ENCODE data around the gene FGFBP2. TPM values are rescaled to one million over a fixed set of nuclear protein-coding genes. Genes with fewer than 3 reads are reported as not detected.

The FGFBP2 gene
- total RNA-seq, 1 donor = not detected

DNA sequence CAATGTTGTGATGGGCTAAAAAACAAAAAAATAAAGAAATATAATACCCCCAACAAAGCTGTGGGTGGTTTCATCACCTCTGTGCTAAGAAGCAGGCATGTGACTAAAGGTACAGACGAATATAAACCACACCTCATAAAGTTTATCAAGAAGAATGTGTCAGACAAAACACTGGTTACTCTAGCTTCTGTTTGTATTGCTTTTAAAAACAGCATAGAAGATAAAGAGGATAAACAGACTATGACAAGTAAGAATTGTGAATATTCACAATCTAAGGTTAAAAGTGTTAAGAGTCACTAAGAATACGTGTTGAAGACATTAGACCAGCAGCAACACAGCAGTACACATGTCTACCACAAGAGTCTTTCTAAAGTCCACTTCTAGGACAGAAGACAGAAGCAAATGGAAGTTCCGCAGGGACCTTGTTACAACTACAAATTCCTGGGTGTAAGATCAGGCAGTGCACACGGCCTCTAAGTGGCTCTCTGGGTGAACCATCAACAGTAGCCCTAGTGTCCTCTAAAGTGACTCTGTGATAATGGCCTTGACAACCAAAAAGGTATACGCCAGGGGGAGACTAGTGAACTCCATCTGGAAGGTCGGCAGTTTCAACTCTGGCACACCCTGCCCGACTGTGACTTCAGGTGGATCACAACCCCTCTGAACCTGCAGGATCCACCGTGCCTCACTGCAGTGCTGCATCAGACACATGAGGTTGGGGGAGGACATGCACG, 8.3 kb upstream of the FGFBP2 start:
- TF ChIP-seq, protein P1, sequence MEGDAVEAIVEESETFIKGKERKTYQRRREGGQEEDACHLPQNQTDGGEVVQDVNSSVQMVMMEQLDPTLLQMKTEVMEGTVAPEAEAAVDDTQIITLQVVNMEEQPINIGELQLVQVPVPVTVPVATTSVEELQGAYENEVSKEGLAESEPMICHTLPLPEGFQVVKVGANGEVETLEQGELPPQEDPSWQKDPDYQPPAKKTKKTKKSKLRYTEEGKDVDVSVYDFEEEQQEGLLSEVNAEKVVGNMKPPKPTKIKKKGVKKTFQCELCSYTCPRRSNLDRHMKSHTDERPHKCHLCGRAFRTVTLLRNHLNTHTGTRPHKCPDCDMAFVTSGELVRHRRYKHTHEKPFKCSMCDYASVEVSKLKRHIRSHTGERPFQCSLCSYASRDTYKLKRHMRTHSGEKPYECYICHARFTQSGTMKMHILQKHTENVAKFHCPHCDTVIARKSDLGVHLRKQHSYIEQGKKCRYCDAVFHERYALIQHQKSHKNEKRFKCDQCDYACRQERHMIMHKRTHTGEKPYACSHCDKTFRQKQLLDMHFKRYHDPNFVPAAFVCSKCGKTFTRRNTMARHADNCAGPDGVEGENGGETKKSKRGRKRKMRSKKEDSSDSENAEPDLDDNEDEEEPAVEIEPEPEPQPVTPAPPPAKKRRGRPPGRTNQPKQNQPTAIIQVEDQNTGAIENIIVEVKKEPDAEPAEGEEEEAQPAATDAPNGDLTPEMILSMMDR (IDR thresholded peaks at IDR 0.05; ENCODE audit: insufficient read depth, low read length) = no peak
- DNase-seq (ENCODE audit: low read depth) = no peak

DNA sequence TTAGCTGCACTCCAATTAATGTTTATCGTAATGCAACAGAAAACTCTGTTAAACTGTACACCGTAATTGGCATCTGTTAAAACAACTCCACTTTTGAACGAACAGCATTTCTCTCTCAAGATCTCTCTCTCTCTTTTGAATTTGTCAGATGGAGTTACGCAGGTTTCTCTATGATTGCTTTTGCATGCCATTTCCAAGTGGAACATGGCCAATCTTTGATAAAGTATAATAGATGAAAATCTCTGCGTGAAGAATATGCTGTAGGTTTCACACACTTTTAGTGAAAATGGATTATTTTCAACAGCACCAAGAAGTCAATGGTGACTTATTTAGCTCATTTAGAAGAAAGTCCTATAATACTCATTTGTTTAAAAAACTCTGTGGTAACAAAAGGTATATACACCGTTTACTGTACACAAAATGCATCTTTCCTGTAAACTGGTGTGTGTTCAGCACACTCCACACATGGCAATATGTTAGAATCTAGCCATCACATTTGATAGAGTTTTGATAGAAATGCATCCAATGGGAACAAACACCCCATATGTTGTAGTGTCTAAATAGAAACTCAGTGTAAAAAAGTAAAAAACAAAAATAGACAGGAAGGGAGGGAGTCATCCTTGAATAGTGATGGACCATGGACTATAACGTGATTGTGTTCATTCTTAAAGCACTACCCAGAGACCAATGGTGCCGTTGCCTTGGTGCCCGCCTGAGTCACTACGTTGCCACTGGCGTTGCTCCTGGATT, 5.8 kb upstream of the FGFBP2 start:
- TF ChIP-seq, protein P1 (IDR thresholded peaks at IDR 0.05; ENCODE audit: insufficient read depth, low read length) = no peak
- no peak overlapping the region for H3K4me3 ChIP-seq (ENCODE audit: low read depth, low read length)
- no peak for DNase-seq (ENCODE audit: low read depth)

More for the DNA sequence above, 8.3 kb upstream of the FGFBP2 start:
- no peak overlapping the region for H3K4me3 ChIP-seq (ENCODE audit: low read depth, low read length)

DNA sequence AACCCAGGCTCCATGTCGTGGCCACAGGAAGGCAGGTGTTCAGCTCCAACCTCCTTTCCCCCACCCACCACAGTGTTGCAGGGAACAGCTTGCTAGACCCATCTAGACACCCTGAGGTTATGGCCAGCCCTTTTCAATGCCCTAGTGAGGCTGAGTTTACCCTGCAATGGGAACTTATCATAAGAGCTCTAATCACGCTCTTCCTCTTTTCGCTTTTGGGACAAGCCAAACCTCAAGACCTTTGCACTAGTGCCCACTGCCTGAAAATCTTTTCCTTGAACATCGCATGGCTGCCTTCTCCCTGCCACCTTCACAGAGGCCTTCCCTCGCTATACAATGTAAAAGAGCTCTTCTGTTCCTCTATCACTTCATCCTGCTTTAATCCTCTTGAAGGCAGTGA, 2.4 kb upstream of the FGFBP2 start:
- DNase-seq (ENCODE audit: low read depth) = no peak
- TF ChIP-seq, protein P1 (IDR thresholded peaks at IDR 0.05; ENCODE audit: insufficient read depth, low read length) = no peak
- H3K4me3 ChIP-seq (ENCODE audit: low read depth, low read length) = no peak overlapping the region

DNA sequence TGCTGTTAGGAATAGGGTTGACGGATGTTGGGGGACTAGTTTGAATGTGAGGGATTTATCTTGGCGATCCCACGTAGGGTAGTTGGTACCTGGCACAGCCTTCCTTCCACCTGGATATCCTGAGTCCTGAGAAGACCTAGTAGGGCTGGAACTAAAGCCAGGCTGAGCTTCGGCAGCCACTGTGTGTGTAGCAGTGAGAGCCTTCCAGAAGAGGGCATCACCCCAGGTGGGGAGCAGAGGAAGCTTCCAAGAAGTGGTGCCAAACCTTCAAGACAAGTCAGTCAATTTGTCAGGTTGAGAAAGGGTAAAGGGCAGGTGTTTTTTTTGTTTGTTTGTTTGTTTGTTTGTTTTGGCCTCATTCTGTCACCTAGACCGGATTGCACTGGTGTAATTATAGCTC, 1.2 kb upstream of the FGFBP2 start:
- H3K4me3 ChIP-seq (ENCODE audit: low read depth, low read length) = no peak overlapping the region
- no peak for DNase-seq (ENCODE audit: low read depth)
- TF ChIP-seq, protein P1 (IDR thresholded peaks at IDR 0.05; ENCODE audit: insufficient read depth, low read length) = no peak

DNA sequence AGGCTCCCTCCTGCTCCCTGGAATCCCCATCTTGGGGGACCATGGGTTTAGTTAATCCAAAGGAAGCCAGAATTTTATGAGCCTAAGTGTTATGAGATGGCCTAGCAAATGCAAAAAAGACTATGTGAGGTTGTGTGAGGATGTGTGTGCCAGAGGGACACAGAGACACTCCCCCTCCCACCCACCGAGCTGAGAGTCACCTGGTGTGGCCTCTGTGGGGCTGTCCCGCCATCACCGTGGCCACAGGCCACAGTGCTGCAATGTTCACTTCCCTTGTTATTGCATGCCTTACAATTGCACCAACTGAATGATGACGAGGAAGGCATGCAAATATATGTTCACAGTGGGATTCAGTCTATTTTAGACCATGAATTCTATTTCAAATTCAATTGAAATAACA, 601 bp upstream of the FGFBP2 start:
- no peak for DNase-seq (ENCODE audit: low read depth)
- H3K4me3 ChIP-seq (ENCODE audit: low read depth, low read length) = no peak overlapping the region
- TF ChIP-seq, protein P1 (IDR thresholded peaks at IDR 0.05; ENCODE audit: insufficient read depth, low read length) = no peak

DNA sequence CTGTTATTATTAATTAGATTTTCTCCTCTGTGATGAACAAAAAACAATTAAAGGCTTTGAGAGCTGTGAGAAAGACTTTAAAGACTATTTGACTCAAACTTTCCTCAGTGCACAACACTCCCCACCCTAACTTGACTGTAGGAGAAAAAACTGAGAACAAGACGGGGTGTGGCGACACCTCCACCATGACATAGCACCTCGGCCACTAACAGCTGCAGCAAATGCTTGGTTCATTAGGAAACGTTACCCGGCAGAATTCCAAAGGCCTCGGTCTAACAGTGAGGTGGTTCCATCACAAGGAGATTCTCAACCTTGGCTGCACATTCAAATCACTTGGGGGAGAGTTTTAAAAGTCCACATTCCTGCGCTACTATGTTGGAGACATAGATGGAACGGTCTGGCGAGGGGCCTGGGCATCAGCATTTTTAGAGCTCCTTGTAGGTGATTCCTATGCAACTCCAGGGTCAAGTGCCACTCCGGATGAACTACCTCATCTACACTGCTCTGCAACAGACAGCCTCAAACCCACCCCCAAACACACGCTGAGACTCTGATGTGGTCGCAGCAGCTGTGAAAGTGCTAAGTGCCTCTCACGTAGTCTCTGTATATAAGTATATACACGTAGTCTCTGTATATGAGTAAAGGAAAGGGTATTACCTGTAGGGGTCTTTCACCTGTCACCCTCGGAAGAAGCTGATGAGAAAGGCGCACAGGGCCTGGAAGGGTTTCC, 1.0 kb downstream of the FGFBP2 start:
- no peak for DNase-seq (ENCODE audit: low read depth)
- H3K4me3 ChIP-seq (ENCODE audit: low read depth, low read length) = no peak overlapping the region
- TF ChIP-seq, protein P1 (IDR thresholded peaks at IDR 0.05; ENCODE audit: insufficient read depth, low read length) = no peak
